ENCODE results near the gene GBP1.

The GBP1 gene

DNA sequence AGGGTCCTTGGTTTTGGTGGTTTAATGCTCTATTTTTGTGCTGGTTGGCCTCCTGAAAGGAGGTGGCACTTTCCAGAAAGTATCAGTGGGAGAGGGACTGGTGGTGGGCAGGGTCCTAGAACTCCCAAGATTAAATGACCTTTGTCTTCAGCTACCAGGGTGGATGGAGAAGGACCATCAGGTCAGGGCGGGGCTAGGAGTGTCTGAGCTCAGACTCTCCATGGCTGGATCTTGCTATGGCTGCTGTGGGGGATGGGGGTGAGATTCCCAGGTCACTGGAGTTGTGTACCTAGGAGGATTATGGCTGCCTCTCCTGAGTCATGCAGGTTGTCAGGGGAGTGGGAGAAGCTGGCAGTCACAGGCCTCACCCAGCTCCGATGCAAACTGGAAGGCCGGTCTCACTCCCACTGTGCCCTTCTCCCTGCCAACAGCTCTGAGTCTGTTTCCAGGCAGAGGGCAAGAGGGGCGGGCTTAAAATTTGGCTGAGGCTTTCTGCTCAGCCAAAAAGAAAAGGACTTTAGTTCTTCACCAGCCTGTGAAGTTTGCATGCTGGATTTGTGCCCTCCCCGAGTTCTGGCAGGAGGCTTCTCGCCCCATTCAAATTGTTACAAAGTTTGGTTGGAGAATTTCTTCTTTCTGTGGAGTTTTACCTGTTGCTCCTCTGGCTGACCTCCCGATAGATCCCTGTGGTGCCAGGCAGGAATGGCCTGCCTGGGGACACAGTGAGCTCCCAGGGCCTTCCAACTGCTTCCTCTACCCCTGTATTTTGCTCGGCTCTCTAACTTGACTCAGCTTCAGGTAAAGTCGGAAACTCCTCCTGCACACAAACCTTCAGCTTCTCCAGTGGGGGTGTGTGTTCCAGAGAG lies 59.5 kb downstream of the GBP1 start:
- no peak for DNase-seq

Measured in NCI-H69 (cell line).